Right atrium auricular region (tissue), 2 donors: ENCODE measurements around the gene MFAP4. TPM values are rescaled to one million over a fixed set of nuclear protein-coding genes. Genes with fewer than 3 reads are reported as not detected.
A peak's percentile ranks its signal among the peaks of the same experiment; 100 is the strongest.

Experiments
- DNase-seq: peaks from one replicate; pipeline ENCODE4 v3.0.0-alpha.2; 2019; ENCODE audit warnings: low spot score
- H3K27ac ChIP-seq, 2 donors: fragments of 200-600 bp; sonication (generic); 1 replicate in 1 of 2; 2 replicates in 1 of 2; pipeline ENCODE4 v1.5.1; 2016 to 2019
- H3K27me3 ChIP-seq, 2 donors: fragments of 200-600 bp; sonication (generic); one replicate each; pipeline versions ENCODE4 v1.5.1 to v1.6.0; 2017 to 2019
- H3K36me3 ChIP-seq: fragments of 200-600 bp; sonication (generic); one replicate; pipeline ENCODE4 v1.5.1; 2016
- H3K4me1 ChIP-seq, 2 donors: fragments of 200-600 bp; sonication (generic); one replicate each; pipeline versions ENCODE4 v1.5.1 to v1.6.0; 2017 to 2019
- H3K4me3 ChIP-seq, 2 donors: fragments of 200-600 bp; sonication (generic); 1 replicate in 1 of 2; 2 replicates in 1 of 2; pipeline ENCODE4 v1.5.1; 2017 to 2019; ENCODE audit warnings: mild to moderate bottlenecking in 1 of 2, moderate library complexity in 1 of 2
- H3K9me3 ChIP-seq, 2 donors: fragments of 200-600 bp; sonication (generic); one replicate each; pipeline ENCODE4 v1.5.1; 2019
- total RNA-seq, 2 donors: library from RNA; depleted of rRNA; stranded (reverse); fragments of >200 nt; gene quantifications; one replicate each; pipeline ENCODE4 v1.1.0, GENCODE V29; 2016
- TF ChIP-seq, protein P1 (sequence below), 2 donors: fragments of 200-600 bp; sonication (generic); IDR thresholded peaks; one replicate each; pipeline ENCODE4 v1.5.1; 2019; ENCODE audit warnings: antibody characterized with exemption in 2 of 2

MFAP4 gene
- total RNA-seq, 2 donors from 2014 or later = 78.5 to 104 TPM

DNA sequence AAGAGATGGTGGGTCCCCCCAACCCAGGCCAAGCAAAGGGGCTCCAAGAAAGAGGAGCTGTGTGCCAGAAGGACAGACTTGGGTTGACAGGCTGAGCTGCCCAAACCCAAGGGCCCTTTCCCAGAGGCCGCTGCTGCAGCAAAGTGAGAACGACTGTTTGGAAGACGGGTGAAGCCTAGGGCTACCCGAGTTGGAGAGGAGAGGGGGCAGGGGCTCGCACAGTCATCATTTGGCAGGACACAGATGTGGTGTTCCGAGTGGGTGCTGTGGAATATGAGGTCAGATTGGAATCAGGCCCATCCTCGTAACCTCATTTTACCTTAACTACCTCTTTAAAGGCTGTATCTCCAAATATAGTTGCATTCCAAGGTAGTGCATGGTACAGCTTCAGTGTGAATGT is 5.3 kb upstream of the MFAP4 start:
- H3K27ac ChIP-seq = no peak overlapping the region

DNA sequence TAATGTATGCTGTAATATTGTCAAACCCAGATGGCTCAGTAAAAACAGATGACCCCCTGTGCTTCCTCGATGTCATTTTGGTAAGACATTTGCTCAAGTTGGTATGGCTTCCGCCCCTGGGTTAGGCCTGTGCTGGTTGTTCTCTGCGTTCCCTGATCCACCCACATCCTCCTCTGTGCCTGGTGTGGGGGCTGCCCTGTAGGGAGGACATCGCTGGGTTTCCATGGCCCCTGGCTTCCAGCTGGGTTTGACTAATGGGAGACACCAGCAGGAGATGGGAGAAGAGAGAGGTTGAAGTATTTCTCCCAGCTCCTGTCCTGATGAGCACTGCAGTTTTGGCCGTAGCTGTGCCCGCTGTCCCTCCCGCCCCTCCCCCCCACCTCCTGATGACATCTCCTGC is 4.4 kb upstream of the MFAP4 start:
- no peak for DNase-seq
- H3K27me3 ChIP-seq = no peaks in the 10 kb centered on the region
- no peak overlapping the region for H3K4me3 ChIP-seq
- no peaks in the 10 kb centered on the region for H3K9me3 ChIP-seq
- TF ChIP-seq, protein P1, sequence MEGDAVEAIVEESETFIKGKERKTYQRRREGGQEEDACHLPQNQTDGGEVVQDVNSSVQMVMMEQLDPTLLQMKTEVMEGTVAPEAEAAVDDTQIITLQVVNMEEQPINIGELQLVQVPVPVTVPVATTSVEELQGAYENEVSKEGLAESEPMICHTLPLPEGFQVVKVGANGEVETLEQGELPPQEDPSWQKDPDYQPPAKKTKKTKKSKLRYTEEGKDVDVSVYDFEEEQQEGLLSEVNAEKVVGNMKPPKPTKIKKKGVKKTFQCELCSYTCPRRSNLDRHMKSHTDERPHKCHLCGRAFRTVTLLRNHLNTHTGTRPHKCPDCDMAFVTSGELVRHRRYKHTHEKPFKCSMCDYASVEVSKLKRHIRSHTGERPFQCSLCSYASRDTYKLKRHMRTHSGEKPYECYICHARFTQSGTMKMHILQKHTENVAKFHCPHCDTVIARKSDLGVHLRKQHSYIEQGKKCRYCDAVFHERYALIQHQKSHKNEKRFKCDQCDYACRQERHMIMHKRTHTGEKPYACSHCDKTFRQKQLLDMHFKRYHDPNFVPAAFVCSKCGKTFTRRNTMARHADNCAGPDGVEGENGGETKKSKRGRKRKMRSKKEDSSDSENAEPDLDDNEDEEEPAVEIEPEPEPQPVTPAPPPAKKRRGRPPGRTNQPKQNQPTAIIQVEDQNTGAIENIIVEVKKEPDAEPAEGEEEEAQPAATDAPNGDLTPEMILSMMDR (IDR thresholded peaks at IDR 0.05) = no peak
- peaks cover 0 to 38% of the 10 kb centered on the region in 2 donors for H3K4me1 ChIP-seq
- no peak overlapping the region for H3K27ac ChIP-seq
- H3K36me3 ChIP-seq = no peaks in the 10 kb centered on the region

More for the DNA sequence above, 5.3 kb upstream of the MFAP4 start:
- no peaks in the 10 kb centered on the region for H3K36me3 ChIP-seq
- DNase-seq = no peak
- TF ChIP-seq, protein P1 (IDR thresholded peaks at IDR 0.05) = no peak
- no peaks in the 10 kb centered on the region for H3K27me3 ChIP-seq
- peaks cover 0 to 29% of the 10 kb centered on the region in 2 donors for H3K4me1 ChIP-seq
- no peaks in the 10 kb centered on the region for H3K9me3 ChIP-seq
- H3K4me3 ChIP-seq = no peak overlapping the region

DNA sequence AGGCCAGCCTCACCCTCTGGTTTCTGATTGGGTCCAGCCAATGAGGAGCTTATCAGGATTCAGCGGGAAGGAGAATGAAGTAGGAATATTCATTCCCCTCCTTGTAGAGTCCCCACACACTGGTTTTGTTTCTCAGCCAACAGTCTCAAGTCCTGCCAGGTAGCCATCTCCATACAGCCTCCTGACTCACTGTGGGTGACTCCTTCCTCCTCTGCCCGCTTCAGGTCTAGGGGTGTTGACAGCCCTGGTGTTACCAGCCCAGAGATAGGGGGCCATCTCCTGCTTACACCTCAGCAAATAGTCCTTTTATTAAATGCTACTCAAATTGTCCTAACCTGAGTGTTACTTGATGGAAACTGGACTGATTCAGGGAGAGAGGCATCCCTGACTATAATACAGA is 4.0 kb upstream of the MFAP4 start:
- H3K4me3 ChIP-seq = no peak overlapping the region
- H3K9me3 ChIP-seq = no peaks in the 10 kb centered on the region
- H3K27me3 ChIP-seq = no peaks in the 10 kb centered on the region
- H3K4me1 ChIP-seq = peaks cover 0 to 43% of the 10 kb centered on the region in 2 donors
- no peak overlapping the region for H3K27ac ChIP-seq
- DNase-seq = no peak
- no peaks in the 10 kb centered on the region for H3K36me3 ChIP-seq
- TF ChIP-seq, protein P1 (IDR thresholded peaks at IDR 0.05) = no peak

DNA sequence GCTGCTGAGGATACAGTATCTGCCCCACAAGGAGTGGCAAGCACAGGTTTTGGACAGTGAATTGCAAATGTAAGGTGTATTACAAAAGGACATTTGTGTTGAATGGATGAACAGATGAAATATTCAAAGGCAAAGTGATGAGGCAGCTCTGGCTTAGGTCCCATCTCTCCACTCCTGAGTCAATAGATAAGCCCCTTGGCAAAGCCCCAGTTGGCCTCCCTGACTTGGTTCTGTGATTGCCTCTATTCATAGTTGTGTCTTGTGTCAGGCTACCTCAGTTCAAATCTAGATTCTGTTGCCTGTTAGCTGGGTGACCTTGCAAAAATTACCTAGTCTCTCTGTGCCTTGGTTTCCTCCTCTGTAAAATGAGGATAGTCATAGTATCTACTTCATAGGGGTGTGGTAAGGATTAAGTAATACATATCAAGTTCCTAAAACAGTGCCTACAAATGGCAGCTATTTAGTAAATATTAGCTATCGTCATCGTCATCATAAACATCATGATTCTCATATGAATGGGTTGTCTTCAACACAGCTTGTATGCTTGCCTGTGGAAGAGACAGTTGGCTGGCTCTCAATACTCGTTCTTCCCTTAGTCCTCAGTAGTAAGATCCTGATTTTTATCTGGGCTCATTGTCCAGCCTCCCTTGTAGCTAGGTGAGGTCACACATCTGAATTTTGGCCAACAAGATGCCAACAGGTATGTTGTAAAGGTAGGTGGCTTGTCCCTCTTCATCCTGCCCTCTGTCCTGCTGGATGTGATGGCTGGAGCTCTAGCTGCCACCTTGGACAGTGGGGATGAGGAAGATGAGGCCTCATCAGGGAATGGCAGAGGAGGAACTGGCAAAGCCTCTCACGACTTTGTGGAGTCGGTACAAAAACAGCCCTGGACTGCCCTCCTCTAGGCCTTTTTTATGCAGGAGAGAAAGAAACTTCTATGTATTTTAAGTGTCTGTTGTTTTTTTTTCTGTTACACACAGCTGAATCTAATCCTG is 2.1 kb upstream of the MFAP4 start:
- TF ChIP-seq, protein P1 (IDR thresholded peaks at IDR 0.05) = no peak
- DNase-seq = no peak
- peak overlapping the region; percentile 87 to 98 for H3K27ac ChIP-seq
- no peaks in the 10 kb centered on the region for H3K9me3 ChIP-seq
- H3K36me3 ChIP-seq = peaks cover under 1% of the 10 kb centered on the region
- no peak overlapping the region for H3K4me3 ChIP-seq
- no peaks in the 10 kb centered on the region for H3K27me3 ChIP-seq
- peaks cover 0 to 60% of the 10 kb centered on the region in 2 donors for H3K4me1 ChIP-seq

DNA sequence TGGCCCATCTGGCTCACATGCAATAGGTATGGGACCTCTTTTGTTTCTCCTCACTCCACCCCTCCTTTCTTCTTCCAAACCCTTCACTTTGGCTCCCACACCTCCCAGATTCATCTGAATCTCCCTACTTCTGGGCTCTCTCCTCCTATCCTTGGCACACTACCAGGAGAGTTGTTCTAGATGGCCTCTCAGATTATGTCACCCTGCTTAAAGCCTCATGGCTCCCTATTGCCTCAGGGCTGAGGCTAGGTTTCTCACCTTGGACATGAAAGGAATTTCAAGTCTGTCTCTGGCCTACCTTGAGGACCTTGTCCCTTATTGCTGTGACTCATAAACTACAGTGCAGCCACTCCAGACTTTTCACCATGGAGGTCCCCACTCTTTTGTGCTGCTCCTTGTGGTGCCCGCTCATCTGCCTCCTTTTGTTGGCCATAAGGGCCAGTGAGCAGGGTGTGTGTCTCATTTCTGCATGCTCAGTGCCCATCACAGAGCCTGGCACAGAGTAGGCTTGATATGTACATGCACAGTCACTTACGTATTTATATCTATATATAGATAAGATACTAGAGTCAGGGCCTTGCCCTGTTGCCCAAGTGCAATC is 1.0 kb upstream of the MFAP4 start:
- peaks cover 0 to 65% of the 10 kb centered on the region in 2 donors for H3K4me1 ChIP-seq
- no peaks in the 10 kb centered on the region for H3K9me3 ChIP-seq
- H3K27ac ChIP-seq = peak overlapping the region; percentile 87 to 98
- no peak for DNase-seq
- TF ChIP-seq, protein P1 (IDR thresholded peaks at IDR 0.05) = no peak
- no peaks in the 10 kb centered on the region for H3K27me3 ChIP-seq
- H3K4me3 ChIP-seq = no peak overlapping the region
- H3K36me3 ChIP-seq = peaks cover 11% of the 10 kb centered on the region
